Body of pancreas (tissue), 4 donors: ENCODE results near the gene IDUA. TPM values are rescaled to one million over a fixed set of nuclear protein-coding genes. Genes with fewer than 3 reads are reported as not detected.
"Not testable (repeated sequence)": the region's sequence is repeated elsewhere in the genome, so short reads cannot be mapped to it uniquely, and the experiment has no call there.

Source experiments
- ATAC-seq: fragments of 150-250 bp; one replicate; pipeline ENCODE4 v1.9.1; 2016
- DNase-seq, 4 donors: peaks; one replicate each; pipeline ENCODE4 v3.0.0-alpha.2; 2019
- H3K27ac ChIP-seq, 4 donors: fragments of 200-600 bp; sonication (generic); 1 replicate in 3 of 4; 2 replicates in 1 of 4; pipeline versions ENCODE4 v1.5.1 to v1.6.1; 2016 to 2019; ENCODE audit warnings: mild to moderate bottlenecking in 1 of 4, mixed read lengths in 1 of 4, moderate library complexity in 1 of 4
- H3K27me3 ChIP-seq, 2 donors: fragments of 200-600 bp; sonication (generic); one replicate each; pipeline ENCODE4 v1.6.0; 2016; ENCODE audit warnings: mild to moderate bottlenecking in 1 of 2
- H3K36me3 ChIP-seq, 2 donors: fragments of 200-600 bp; sonication (generic); replicated peaks in 1 of 2; 2 replicates each; pipeline ENCODE4 v1.5.1; 2016; ENCODE audit warnings: low read depth in 2 of 2; ENCODE audit not compliant: insufficient read depth in 1 of 2
- H3K4me1 ChIP-seq: fragments of 200-600 bp; sonication (generic); one replicate; pipeline ENCODE4 v1.6.0; 2016
- H3K4me3 ChIP-seq, 2 donors: fragments of 200-600 bp; sonication (generic); 1 replicate in 1 of 2; 2 replicates in 1 of 2; pipeline ENCODE4 v1.5.1; 2016 to 2019
- H3K9me3 ChIP-seq, 3 donors: fragments of 200-600 bp; sonication (generic); 1 replicate in 2 of 3; 2 replicates in 1 of 3; pipeline ENCODE4 v1.5.1; 2016
- CTCF ChIP-seq, 7 experiments: fragments of 450-650 bp in 4 of 7; fragments of 200-600 bp in 3 of 7; sonication (generic) in 3 of 7; IDR thresholded peaks; one replicate each; pipeline ENCODE4 v1.5.1; 2016 to 2019; ENCODE audit warnings: antibody characterized with exemption in 7 of 7
- POLR2A ChIP-seq, 3 donors: fragments of 450-650 bp; IDR thresholded peaks; one replicate each; pipeline ENCODE4 v1.6.1; 2016; ENCODE audit warnings: antibody characterized with exemption in 3 of 3, mild to moderate bottlenecking in 2 of 3
- WGBS, 2 donors: methylation state at CpG; one replicate each; pipeline ENCODE4 v1.1.5; 2017; 5-methylcytosine and 5-hydroxymethylcytosine counted together
- intact Hi-C: fragments of 100-400 bp; cut with DNase I; formaldehyde crosslinking; loops from one replicate; pipeline ENCODE4 v1.15.1; 2023
- total RNA-seq, 2 donors: library from RNA; depleted of rRNA; stranded (reverse); fragments of >200 nt; gene quantifications; one replicate each; pipeline ENCODE4 v1.1.0, GENCODE V29; 2016

Gene IDUA
- 10 to 100 TPM; 30.0 to 37.6 TPM for total RNA-seq

- WGBS, 2 donors, result 0 to 7% methylated on average over 3 to 54 of the region's 69 CpGs
- H3K4me1 ChIP-seq, result peaks cover 39% of the 10 kb centered on the region
- intact Hi-C loops, result no loop called here
- no peaks in the 10 kb centered on the region for H3K27me3 ChIP-seq
- peak; percentile 80 for ATAC-seq
- peak; percentile 73 to 83 (median 78) for DNase-seq
- TF ChIP-seq CTCF (IDR thresholded peaks at IDR 0.05) (peak in 4 of 7 experiments; percentile 29 to 39 (median 32)), POLR2A (IDR thresholded peaks at IDR 0.05) (no peak)
- H3K9me3 ChIP-seq, result no peaks in the 10 kb centered on the region
- H3K36me3 ChIP-seq, result no peaks in the 10 kb centered on the region
- peak within 1 kb of the TSS; percentile 2 to 24 for H3K4me3 ChIP-seq
- H3K27ac ChIP-seq, result peak within 1 kb of the TSS; percentile 1 to 81 (median 67)
Measured at GRCh38 chr4:986879-987623, at the start of gene IDUA. Gene IDUA, plus strand, starts transcription at chr4:987044. Its CDS starts 41 bp downstream, at chr4:987085.

GRCh38 chr4:939508-939907 lies 47.3 kb upstream of the IDUA start:
- ATAC-seq, H3K4me3 ChIP-seq, H3K36me3 ChIP-seq, H3K9me3 ChIP-seq, H3K4me1 ChIP-seq, DNase-seq, intact Hi-C loops, H3K27me3 ChIP-seq, H3K27ac ChIP-seq: not testable (repeated sequence)
- 78 to 79% methylated on average over 4 of the region's 4 CpGs for WGBS, 2 donors

- 68 to 82% methylated on average over 28 of the region's 28 CpGs for WGBS, 2 donors
- Histone ChIP-seq H3K36me3 (no peaks in the 10 kb centered on the region), H3K9me3 (no peaks in the 10 kb centered on the region), H3K4me1 (peaks cover 14% of the 10 kb centered on the region), H3K27ac (no peak overlapping the region), H3K4me3 (no peak overlapping the region), H3K27me3 (no peaks in the 10 kb centered on the region)
- TF ChIP-seq POLR2A (IDR thresholded peaks at IDR 0.05), result no peak
- ATAC-seq (no peak), DNase-seq (no peak)
- intact Hi-C loops, result no loop called here
Measured at GRCh38 chr4:945274-946102, 41.4 kb upstream of the IDUA start.

GRCh38 chr4:946103-946450 lies 40.8 kb upstream of the IDUA start:
- DNase-seq (no peak), ATAC-seq (no peak)
- Histone ChIP-seq H3K36me3 (no peaks in the 10 kb centered on the region), H3K27ac (no peak overlapping the region), H3K9me3 (no peaks in the 10 kb centered on the region), H3K4me1 (peaks cover 14% of the 10 kb centered on the region), H3K4me3 (no peak overlapping the region), H3K27me3 (no peaks in the 10 kb centered on the region)
- TF ChIP-seq POLR2A (IDR thresholded peaks at IDR 0.05) (no peak), CTCF (IDR thresholded peaks at IDR 0.05) (no peak)
- WGBS, 2 donors, result 71 to 75% methylated on average over 9 of the region's 9 CpGs
- intact Hi-C loops, result no loop called here

- no peak overlapping the region for H3K4me3 ChIP-seq
- H3K27me3 ChIP-seq, result no peaks in the 10 kb centered on the region
- TF ChIP-seq CTCF (IDR thresholded peaks at IDR 0.05) (no peak), POLR2A (IDR thresholded peaks at IDR 0.05) (no peak)
- no peaks in the 10 kb centered on the region for H3K9me3 ChIP-seq
- H3K36me3 ChIP-seq, result no peaks in the 10 kb centered on the region
- peaks cover 14% of the 10 kb centered on the region for H3K4me1 ChIP-seq
- ATAC-seq (no peak), DNase-seq (no peak)
- WGBS, 2 donors, result 75 to 88% methylated on average over 32 to 49 of the region's 62 CpGs
- intact Hi-C loops, result no loop called here
- no peak overlapping the region for H3K27ac ChIP-seq
Measured at GRCh38 chr4:946517-947471, 40.0 kb upstream of the IDUA start.
